Measurements from ENCODE around the gene TMC2.

Gene TMC2

DNA sequence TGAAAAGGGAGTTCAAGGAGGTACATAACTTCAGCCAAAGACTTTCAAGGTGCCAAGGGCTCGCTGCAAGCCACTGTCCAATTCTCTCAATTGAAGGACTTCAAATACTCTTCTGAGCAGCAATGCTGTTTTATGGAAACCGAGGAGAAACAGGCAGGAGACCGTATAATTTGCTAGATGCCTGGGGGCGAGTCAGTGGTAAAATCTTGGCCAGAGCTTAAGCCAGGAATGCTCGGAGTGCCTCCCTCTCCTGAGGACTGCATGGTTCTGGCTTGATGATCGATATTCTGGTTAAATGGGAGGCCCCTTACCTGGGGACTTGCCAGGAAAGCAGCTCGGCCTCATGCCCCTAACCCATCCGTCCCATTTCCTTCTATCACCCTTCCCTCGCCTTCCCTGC, 80.3 kb downstream of the TMC2 start:
- DNase-seq (ENCODE audit: low read depth, low spot score), result no peak
- H3K4me3 ChIP-seq (ENCODE audit: low read length), result no peak overlapping the region

GRCh38 chr20:2617099-2617714, 80.8 kb downstream of the TMC2 start:
- H3K4me3 ChIP-seq (ENCODE audit: low read length), result no peak overlapping the region
- no peak for DNase-seq (ENCODE audit: low read depth, low spot score)

DNA sequence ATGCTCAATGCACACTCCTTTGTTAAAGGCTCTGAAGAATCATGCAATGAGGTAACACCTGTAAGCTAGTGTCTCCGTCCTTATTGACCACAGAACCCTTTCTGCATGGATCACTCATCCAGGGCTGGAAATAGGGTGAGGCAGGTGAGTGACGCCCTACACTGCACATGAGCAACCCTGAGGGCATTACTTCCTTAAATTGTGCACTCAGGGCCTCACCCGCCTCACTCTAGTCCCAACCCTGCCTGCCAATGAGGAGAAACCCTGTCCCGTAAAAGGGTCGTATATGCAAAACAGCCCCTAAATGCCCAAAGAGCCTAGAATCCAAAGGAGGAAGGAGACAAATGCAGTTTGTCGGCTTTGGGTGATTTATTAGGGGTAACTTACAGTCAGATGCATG, 82.4 kb downstream of the TMC2 start:
- no peak for DNase-seq (ENCODE audit: low read depth, low spot score)

DNA sequence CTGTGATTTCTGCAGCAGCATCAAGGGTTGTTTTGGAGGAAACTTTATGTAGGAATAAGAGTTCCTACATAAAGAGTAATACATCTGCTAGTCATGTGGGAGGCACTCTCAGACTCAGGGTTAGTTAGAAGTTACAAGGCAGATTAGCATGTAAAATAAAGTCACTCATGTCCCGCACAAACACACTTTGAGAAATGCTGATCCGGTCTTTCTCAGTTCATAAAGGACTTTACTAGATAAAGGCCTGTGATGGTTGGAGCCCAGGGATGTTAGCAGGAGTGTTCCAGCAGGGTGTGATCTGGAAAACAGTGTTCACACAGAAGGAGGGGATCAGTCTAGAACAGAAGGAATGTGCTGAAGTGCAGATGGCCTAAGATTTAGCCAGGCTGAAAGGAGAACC, 83.0 kb downstream of the TMC2 start:
- no peak overlapping the region for H3K4me3 ChIP-seq (ENCODE audit: low read length)
- no peak for DNase-seq (ENCODE audit: low read depth, low spot score)

More for the DNA sequence above, 82.4 kb downstream of the TMC2 start:
- no peak overlapping the region for H3K4me3 ChIP-seq (ENCODE audit: low read length)

DNA sequence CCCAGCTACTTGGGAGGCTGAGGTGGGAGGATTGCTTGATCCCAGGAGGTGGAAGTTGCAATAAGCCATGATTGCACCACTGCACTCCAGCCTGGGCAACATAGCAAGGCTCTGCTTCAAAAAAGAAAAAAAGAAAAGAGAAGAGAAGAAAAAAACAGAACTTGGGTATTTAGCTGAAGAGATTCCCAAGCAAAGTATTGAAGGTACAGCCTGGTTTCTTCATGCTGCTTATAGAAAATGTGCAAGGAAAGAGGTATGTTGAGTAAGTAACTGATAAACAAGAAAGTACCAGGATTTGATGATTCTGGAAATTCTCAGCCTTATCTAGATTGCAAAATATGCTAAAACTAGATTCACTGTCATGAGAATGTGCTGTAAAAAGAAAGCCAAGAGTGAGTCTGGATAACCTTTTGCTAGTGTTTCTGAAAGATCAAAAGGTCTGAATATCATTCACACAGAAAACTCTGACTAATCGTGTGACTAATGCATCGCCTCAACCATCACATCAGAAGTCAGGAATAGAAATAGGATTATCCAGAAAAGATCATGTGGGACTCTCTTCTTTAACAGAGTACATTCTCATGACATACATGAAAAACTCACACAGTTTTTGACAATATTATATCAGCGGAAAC, 83.7 kb downstream of the TMC2 start:
- H3K4me3 ChIP-seq (ENCODE audit: low read length), result no peak overlapping the region
- DNase-seq (ENCODE audit: low read depth, low spot score), result no peak

- H3K4me3 ChIP-seq (ENCODE audit: low read length), result no peak overlapping the region
- DNase-seq (ENCODE audit: low read depth, low spot score), result no peak
Measured at GRCh38 chr20:2624190-2624589, 87.8 kb downstream of the TMC2 start.

- no peak for DNase-seq (ENCODE audit: low read depth, low spot score)
- H3K4me3 ChIP-seq (ENCODE audit: low read length), result no peak overlapping the region
Measured at GRCh38 chr20:2625062-2625461, 88.7 kb downstream of the TMC2 start.

GRCh38 chr20:2626853-2627541, 90.6 kb downstream of the TMC2 start:
- DNase-seq (ENCODE audit: low read depth, low spot score), result no peak
- no peak overlapping the region for H3K4me3 ChIP-seq (ENCODE audit: low read length)

GRCh38 chr20:2631228-2631627, 94.9 kb downstream of the TMC2 start:
- no peak overlapping the region for H3K4me3 ChIP-seq (ENCODE audit: low read length)
- no peak for DNase-seq (ENCODE audit: low read depth, low spot score)

GRCh38 chr20:2633381-2633780, 97.0 kb downstream of the TMC2 start:
- no peak overlapping the region for H3K4me3 ChIP-seq (ENCODE audit: low read length)
- no peak for DNase-seq (ENCODE audit: low read depth, low spot score)

DNA sequence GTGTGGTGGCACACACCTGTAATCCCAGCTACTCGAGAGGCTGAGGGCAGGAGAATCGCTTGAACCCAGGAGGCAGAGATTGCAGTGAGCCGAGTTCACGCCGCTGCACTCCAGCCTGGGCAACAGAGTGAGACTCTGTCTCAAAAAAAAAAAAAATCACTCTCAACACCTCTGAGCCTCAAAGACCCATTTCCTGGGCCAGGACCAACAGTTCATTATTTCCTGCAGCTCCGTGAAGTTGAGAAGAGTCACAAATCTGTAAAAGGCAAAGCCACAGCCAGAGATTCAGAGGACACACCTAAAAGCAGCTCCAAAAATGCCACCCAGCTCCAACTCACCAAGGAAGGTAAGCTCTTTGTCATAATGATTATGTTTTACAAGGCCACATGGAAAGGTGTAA, 100.9 kb downstream of the TMC2 start:
- H3K4me3 ChIP-seq (ENCODE audit: low read length), result no peak overlapping the region
- DNase-seq (ENCODE audit: low read depth, low spot score), result no peak

DNA sequence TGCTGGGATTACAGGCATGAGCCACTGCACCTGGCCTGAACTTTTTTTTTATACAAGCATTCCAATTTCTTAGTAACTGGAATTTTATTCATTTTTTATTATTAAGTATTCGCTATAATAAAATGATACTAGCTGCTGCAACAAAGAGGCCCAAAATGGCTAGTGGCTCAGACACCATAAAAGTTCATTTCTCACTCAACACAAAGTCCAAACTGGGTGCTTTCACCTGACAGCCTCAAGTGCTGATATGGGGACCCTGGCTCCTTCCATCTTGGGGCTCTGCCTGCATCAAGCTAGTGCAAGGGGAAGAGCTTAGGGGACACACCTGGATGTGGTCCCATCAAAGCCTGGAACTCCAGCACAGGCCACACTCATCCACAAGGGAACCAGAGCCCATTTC, 103.9 kb downstream of the TMC2 start:
- no peak for DNase-seq (ENCODE audit: low read depth, low spot score)
- no peak overlapping the region for H3K4me3 ChIP-seq (ENCODE audit: low read length)

DNA sequence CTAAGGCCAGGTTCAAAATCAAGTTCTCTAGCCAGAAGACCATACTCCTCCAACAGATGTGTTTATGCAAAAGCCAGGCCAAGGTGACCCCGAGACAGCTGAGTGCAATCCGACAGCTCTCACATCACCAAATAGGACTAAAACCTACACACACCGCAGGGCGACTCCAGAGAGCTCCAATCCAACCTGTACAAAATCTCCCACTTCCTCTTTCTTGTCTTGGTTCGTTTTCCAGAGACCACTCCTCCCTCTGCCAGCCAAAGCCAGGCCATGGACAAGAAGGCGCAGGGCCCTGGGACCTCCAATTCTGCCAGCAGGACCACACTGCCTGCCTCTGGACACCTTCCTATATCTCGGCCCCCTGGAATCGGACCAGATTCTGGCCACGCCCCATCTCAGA, 104.5 kb downstream of the TMC2 start:
- no peak for DNase-seq (ENCODE audit: low read depth, low spot score)
- no peak overlapping the region for H3K4me3 ChIP-seq (ENCODE audit: low read length)

- no peak overlapping the region for H3K4me3 ChIP-seq (ENCODE audit: low read length)
- no peak for DNase-seq (ENCODE audit: low read depth, low spot score)
Measured at GRCh38 chr20:2643708-2644107, 107.3 kb downstream of the TMC2 start.

GRCh38 chr20:2651772-2652723, 115.7 kb downstream of the TMC2 start, which contains the start of gene NOP56:
Gene NOP56 (plus strand): TSS chr20:2652632. CDS start chr20:2652661, 29 bp downstream.
- peak within 1 kb of the TSS; percentile 100 for H3K4me3 ChIP-seq (ENCODE audit: low read length)

DNA sequence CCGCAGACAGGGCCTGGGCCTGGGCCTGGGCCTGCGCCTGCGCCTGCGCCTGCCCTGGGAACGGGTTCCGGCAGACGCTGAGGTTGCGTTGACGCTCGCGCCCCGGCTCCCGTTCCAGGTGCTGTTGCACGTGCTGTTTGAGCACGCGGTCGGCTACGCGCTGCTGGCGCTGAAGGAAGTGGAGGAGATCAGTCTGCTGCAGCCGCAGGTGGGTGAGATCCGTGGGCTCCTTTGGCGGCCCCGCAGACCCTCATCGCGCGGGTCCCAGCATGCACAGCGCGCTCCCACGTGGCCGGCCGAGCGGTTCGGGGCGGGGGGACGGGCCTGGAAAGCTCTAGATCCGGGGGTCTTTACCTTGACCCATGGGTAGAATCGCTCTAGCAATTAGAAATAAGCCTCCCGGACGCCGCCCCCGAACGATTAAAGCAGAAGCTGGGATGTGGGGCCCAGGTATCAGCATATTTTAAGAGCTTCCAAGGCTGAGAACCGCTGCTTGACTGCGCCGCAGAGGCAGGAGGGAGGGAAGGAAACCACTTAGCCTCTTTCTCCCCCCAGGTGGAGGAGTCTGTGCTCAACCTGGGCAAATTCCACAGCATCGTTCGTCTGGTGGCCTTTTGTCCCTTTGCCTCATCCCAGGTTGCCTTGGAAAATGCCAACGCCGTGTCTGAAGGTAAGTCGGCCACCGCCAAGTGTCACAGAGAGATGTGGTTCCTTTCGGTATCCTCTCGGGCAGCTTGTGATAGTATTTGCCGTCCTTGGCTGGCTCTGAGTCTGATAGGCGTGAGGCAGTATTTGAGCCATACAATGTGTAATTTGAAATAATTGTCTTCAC, 116.6 kb downstream of the TMC2 start:
- DNase-seq (ENCODE audit: low read depth, low spot score), result peak; percentile 41
- H3K4me3 ChIP-seq (ENCODE audit: low read length), result peak overlapping the region; percentile 100

More at GRCh38 chr20:2651772-2652723, 115.7 kb downstream of the TMC2 start, which contains the start of gene NOP56:
- DNase-seq (ENCODE audit: low read depth, low spot score), result peak; percentile 87

DNA sequence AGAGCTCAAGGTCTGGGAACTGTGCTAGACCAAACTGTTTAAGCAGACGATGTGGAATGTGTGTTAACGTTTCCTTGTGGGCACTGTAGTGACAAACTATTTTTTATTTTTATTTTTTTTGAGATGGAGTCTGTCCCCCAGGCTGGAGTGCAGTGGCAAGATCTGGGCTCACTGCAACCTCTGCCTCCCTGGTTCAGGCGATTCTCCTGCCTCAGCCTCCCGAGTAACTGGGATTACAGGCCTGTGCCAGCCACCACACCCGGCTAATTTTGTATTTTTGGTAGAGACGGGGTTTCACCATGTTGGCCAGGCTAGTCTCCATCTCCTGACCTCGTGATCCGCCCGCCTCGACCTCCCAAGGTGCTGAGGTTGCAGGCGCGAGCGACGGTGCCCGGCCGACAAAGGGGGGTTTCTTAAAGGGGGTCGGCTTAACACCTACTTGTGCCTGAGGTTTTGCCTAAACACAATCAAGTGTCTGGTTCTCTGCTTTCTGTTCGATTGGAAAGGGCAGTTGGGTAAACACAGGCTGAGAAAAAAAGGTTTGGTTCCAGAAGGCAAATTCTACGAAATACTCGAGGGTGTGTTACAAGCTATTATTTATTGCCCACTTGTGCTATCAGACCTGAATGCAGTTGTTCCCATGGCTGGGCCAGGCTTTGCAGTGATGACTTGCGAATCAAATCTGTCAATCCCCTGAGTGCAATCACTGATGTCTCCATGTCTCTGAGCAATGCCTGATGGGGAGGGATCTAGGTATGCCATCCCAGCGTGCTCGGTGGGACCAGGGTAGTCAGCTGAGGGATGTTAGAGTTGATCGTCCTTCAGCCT, 117.4 kb downstream of the TMC2 start:
- DNase-seq (ENCODE audit: low read depth, low spot score), result no peak
- H3K4me3 ChIP-seq (ENCODE audit: low read length), result peak overlapping the region; percentile 100

DNA sequence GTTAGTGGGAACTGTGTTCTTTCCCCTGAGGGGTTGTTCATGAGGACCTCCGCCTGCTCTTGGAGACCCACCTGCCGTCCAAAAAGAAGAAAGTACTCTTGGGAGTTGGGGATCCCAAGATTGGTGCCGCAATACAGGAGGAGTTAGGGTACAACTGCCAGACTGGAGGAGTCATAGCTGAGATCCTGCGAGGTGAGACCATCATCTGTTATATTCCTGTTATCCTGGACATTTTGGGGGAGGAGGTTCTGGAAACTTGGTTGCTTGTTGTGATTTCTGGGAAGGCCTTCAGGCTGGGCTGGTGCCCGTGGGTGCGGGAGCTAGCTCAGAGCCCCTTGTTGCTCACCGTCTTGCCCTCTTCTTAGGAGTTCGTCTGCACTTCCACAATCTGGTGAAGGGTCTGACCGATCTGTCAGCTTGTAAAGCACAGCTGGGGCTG, 118.0 kb downstream of the TMC2 start:
- peak overlapping the region; percentile 100 for H3K4me3 ChIP-seq (ENCODE audit: low read length)
- DNase-seq (ENCODE audit: low read depth, low spot score), result no peak

All from Jurkat, Clone E6-1 (cell line).